Stimulated activated memory B cell treated with anti-CD40 and anti-IgM and Interleukin-4, amounts not matched to agents 10 μg/mL and 1 μg/mL and 100 μg/mL, for 72 hours (primary cell): Measurements from ENCODE around the gene UBE2S.

Experiments
- ATAC-seq: fragments of 150-1000 bp; cut with Tn5 transposase; 2 replicates; pipeline ENCODE4 v1.10.0; 2021
- H3K27ac Mint-ChIP-seq: one replicate; pipeline ENCODE4 v1.8.0; 2022; ENCODE audit warnings: mild to moderate bottlenecking, mixed read lengths
- H3K27me3 Mint-ChIP-seq: one replicate; pipeline ENCODE4 v1.8.0; 2022; ENCODE audit warnings: mixed read lengths
- H3K36me3 Mint-ChIP-seq: one replicate; pipeline ENCODE4 v1.8.0; 2022; ENCODE audit warnings: mixed read lengths
- H3K4me1 Mint-ChIP-seq: one replicate; pipeline ENCODE4 v1.8.0; 2022; ENCODE audit warnings: mixed read lengths
- H3K4me3 Mint-ChIP-seq: one replicate; pipeline ENCODE4 v1.8.0; 2022; ENCODE audit warnings: mild to moderate bottlenecking, moderate library complexity, mixed read lengths
- H3K9me3 Mint-ChIP-seq: one replicate; pipeline ENCODE4 v1.8.0; 2022; ENCODE audit warnings: mixed read lengths

Gene UBE2S

GRCh38 chr19:55353356-55353802 lies 54.2 kb downstream of the UBE2S start:
- H3K27ac Mint-ChIP-seq: no peak overlapping the region
- H3K9me3 Mint-ChIP-seq: no peaks in the 10 kb centered on the region
- H3K27me3 Mint-ChIP-seq: peaks cover 70% of the 10 kb centered on the region
- H3K4me1 Mint-ChIP-seq: peaks cover 26% of the 10 kb centered on the region
- ATAC-seq: no peak
- no peak overlapping the region for H3K4me3 Mint-ChIP-seq
- H3K36me3 Mint-ChIP-seq: no peaks in the 10 kb centered on the region

GRCh38 chr19:55352549-55353145 lies 54.9 kb downstream of the UBE2S start:
- H3K36me3 Mint-ChIP-seq: no peaks in the 10 kb centered on the region
- peaks cover 26% of the 10 kb centered on the region for H3K4me1 Mint-ChIP-seq
- H3K27ac Mint-ChIP-seq: no peak overlapping the region
- H3K9me3 Mint-ChIP-seq: no peaks in the 10 kb centered on the region
- peak overlapping the region; percentile 59 for H3K4me3 Mint-ChIP-seq
- H3K27me3 Mint-ChIP-seq: peaks cover 63% of the 10 kb centered on the region
- ATAC-seq: no peak

GRCh38 chr19:55352040-55352439 lies 55.5 kb downstream of the UBE2S start:
- Mint-ChIP-seq H3K27me3 (peaks cover 57% of the 10 kb centered on the region), H3K36me3 (no peaks in the 10 kb centered on the region), H3K27ac (no peak overlapping the region), H3K4me3 (no peak overlapping the region), H3K9me3 (no peaks in the 10 kb centered on the region), H3K4me1 (peaks cover 26% of the 10 kb centered on the region)
- no peak for ATAC-seq

- Mint-ChIP-seq H3K27ac (no peak overlapping the region), H3K4me3 (no peak overlapping the region), H3K4me1 (peaks cover 26% of the 10 kb centered on the region), H3K36me3 (no peaks in the 10 kb centered on the region), H3K27me3 (peaks cover 47% of the 10 kb centered on the region), H3K9me3 (no peaks in the 10 kb centered on the region)
- ATAC-seq: no peak
Observed at GRCh38 chr19:55350620-55351315, 56.8 kb downstream of the UBE2S start.
